Right atrium auricular region (tissue), 2 donors: ENCODE measurements around the gene LRP1B. TPM values are rescaled to one million over a fixed set of nuclear protein-coding genes. Genes with fewer than 3 reads are reported as not detected.

ENCODE experiments used
- DNase-seq: peaks from one replicate; pipeline ENCODE4 v3.0.0-alpha.2; 2019; ENCODE audit warnings: low spot score
- H3K27ac ChIP-seq, 2 donors: fragments of 200-600 bp; sonication (generic); 1 replicate in 1 of 2; 2 replicates in 1 of 2; pipeline ENCODE4 v1.5.1; 2016 to 2019
- H3K27me3 ChIP-seq, 2 donors: fragments of 200-600 bp; sonication (generic); one replicate each; pipeline versions ENCODE4 v1.5.1 to v1.6.0; 2017 to 2019
- H3K36me3 ChIP-seq: fragments of 200-600 bp; sonication (generic); one replicate; pipeline ENCODE4 v1.5.1; 2016
- H3K4me1 ChIP-seq, 2 donors: fragments of 200-600 bp; sonication (generic); one replicate each; pipeline versions ENCODE4 v1.5.1 to v1.6.0; 2017 to 2019
- H3K4me3 ChIP-seq, 2 donors: fragments of 200-600 bp; sonication (generic); 1 replicate in 1 of 2; 2 replicates in 1 of 2; pipeline ENCODE4 v1.5.1; 2017 to 2019; ENCODE audit warnings: mild to moderate bottlenecking in 1 of 2, moderate library complexity in 1 of 2
- H3K9me3 ChIP-seq, 2 donors: fragments of 200-600 bp; sonication (generic); one replicate each; pipeline ENCODE4 v1.5.1; 2019
- CTCF ChIP-seq, 2 donors: fragments of 200-600 bp; sonication (generic); IDR thresholded peaks; one replicate each; pipeline ENCODE4 v1.5.1; 2019; ENCODE audit warnings: antibody characterized with exemption in 2 of 2
- total RNA-seq, 2 donors: library from RNA; depleted of rRNA; stranded (reverse); fragments of >200 nt; gene quantifications; one replicate each; pipeline ENCODE4 v1.1.0, GENCODE V29; 2016

Gene LRP1B
- total RNA-seq, 2 donors from 2014 or later = 0.44 to 0.47 TPM

DNA sequence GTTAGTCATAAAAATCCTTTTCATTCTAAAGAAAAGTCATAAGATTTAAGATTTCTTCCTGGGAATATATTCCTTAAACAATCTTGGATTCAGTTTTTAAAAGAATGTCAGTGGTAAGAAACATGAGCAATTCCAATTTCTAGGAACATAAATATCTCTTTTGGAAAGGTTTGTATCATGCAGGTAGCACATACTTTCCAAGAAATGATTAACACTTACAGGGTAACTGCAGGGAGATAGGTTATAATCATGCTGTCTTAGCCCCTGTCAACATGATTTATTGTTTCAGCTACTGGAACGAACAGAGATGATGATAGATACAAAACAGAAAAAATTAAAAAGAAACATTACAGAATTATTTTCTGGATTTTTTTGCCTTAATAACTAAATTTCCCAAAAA lies 1537.7 kb downstream of the LRP1B start:
- H3K27me3 ChIP-seq = no peaks in the 10 kb centered on the region
- no peaks in the 10 kb centered on the region for H3K36me3 ChIP-seq
- no peak overlapping the region for H3K4me3 ChIP-seq
- TF ChIP-seq CTCF (IDR thresholded peaks at IDR 0.05) = no peak
- H3K4me1 ChIP-seq = no peaks in the 10 kb centered on the region
- no peak for DNase-seq
- H3K9me3 ChIP-seq = no peaks in the 10 kb centered on the region
- H3K27ac ChIP-seq = no peak overlapping the region

DNA sequence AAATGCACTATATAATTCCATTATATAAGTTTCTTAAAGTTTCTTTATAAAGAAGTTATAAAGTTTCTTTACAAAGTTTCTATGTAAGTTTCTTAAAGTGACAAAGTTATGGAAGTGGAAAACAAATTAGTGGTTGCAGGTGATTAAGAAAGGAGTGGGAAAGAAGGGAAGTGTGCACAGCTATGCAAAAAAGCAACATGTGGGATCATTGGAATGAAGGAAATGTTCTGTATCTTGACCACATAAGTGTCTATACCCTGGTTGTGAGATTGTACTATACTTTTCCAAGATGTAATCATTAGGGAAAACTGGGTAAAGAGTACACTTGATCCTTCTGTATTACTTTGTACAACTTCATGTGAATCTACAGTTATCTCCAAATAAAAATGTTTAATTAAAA lies 1541.1 kb downstream of the LRP1B start:
- no peak overlapping the region for H3K27ac ChIP-seq
- no peak overlapping the region for H3K4me3 ChIP-seq
- H3K4me1 ChIP-seq = no peaks in the 10 kb centered on the region
- H3K27me3 ChIP-seq = no peaks in the 10 kb centered on the region
- TF ChIP-seq CTCF (IDR thresholded peaks at IDR 0.05) = no peak
- H3K36me3 ChIP-seq = no peaks in the 10 kb centered on the region
- H3K9me3 ChIP-seq = no peaks in the 10 kb centered on the region
- no peak for DNase-seq

- Histone ChIP-seq H3K4me1 (no peaks in the 10 kb centered on the region), H3K27me3 (no peaks in the 10 kb centered on the region), H3K36me3 (no peaks in the 10 kb centered on the region), H3K4me3 (no peak overlapping the region), H3K27ac (no peak overlapping the region), H3K9me3 (no peaks in the 10 kb centered on the region)
- DNase-seq = no peak
- no peak for TF ChIP-seq CTCF (IDR thresholded peaks at IDR 0.05)
Observed at GRCh38 chr2:140589273-140589672, 1541.5 kb downstream of the LRP1B start.

DNA sequence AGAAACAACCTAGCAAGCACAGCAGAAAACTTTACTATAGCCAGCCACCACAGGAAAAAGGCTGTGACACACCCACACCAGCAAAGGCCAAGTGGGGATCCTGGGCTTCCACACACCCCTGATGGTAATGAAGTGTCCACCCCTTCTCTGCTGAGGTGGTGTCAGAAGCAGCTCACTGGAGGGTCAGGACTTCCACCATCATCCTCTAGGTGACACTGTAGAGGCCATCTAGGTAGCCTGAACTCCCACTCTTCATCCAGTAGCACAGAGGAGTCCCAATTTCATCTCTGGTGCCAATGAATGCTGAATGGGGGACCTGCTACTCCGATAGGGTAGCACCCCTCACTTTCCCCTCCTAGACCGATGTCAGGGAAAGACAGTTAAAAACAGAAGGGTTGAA lies 1544.4 kb downstream of the LRP1B start:
- no peaks in the 10 kb centered on the region for H3K9me3 ChIP-seq
- TF ChIP-seq CTCF (IDR thresholded peaks at IDR 0.05) = no peak
- DNase-seq = no peak
- H3K27me3 ChIP-seq = no peaks in the 10 kb centered on the region
- no peak overlapping the region for H3K4me3 ChIP-seq
- no peaks in the 10 kb centered on the region for H3K36me3 ChIP-seq
- no peak overlapping the region for H3K27ac ChIP-seq
- no peaks in the 10 kb centered on the region for H3K4me1 ChIP-seq

- Histone ChIP-seq H3K27ac (no peak overlapping the region), H3K36me3 (no peaks in the 10 kb centered on the region), H3K9me3 (no peaks in the 10 kb centered on the region), H3K4me3 (no peak overlapping the region), H3K4me1 (no peaks in the 10 kb centered on the region), H3K27me3 (no peaks in the 10 kb centered on the region)
- no peak for TF ChIP-seq CTCF (IDR thresholded peaks at IDR 0.05)
- no peak for DNase-seq
Observed at GRCh38 chr2:140585016-140585415, 1545.8 kb downstream of the LRP1B start.

GRCh38 chr2:140584471-140584870 lies 1546.3 kb downstream of the LRP1B start:
- TF ChIP-seq CTCF (IDR thresholded peaks at IDR 0.05) = no peak
- H3K36me3 ChIP-seq = no peaks in the 10 kb centered on the region

More at GRCh38 chr2:140584471-140584870, 1546.3 kb downstream of the LRP1B start:
- Histone ChIP-seq H3K27me3 (no peaks in the 10 kb centered on the region), H3K9me3 (no peaks in the 10 kb centered on the region), H3K4me1 (no peaks in the 10 kb centered on the region), H3K27ac (no peak overlapping the region), H3K4me3 (no peak overlapping the region)
- no peak for DNase-seq
